ENCODE measurements around the gene SMIM45.

- no peak for TF ChIP-seq JUND (IDR thresholded peaks at IDR 0.05)
- TF ChIP-seq IRF3 (IDR thresholded peaks at IDR 0.05; ENCODE audit: low read depth, low read length) = no peak
- peak; percentile 43 for TF ChIP-seq CTCF (IDR thresholded peaks at IDR 0.05)
- TF ChIP-seq RAD21 (IDR thresholded peaks at IDR 0.05; ENCODE audit: low read length) = no peak
- no peak for TF ChIP-seq SMC3 (IDR thresholded peaks at IDR 0.05; ENCODE audit: low read depth, low read length)
- TF ChIP-seq NRF1 (IDR thresholded peaks at IDR 0.05; ENCODE audit: low read depth, low read length) = no peak
- no peak for TF ChIP-seq TAF1 (IDR thresholded peaks at IDR 0.05; ENCODE audit: borderline replicate concordance, low read depth, low read length)
- TF ChIP-seq EP300 (IDR thresholded peaks at IDR 0.05; ENCODE audit: borderline replicate concordance in 1 of 2, low read depth in 1 of 2, low read length in 1 of 2) = no peak
- no peak for TF ChIP-seq TCF12 (IDR thresholded peaks at IDR 0.05)
- TF ChIP-seq POLR2AphosphoS5 (IDR thresholded peaks at IDR 0.05; ENCODE audit: low read depth, low read length) = no peak
Observed at GRCh38 chr22:41925783-41926460, 26.0 kb upstream of the SMIM45 start.

All from SK-N-SH (cell line).